OCI-LY7 (cell line): ENCODE measurements around the gene MLYCD.

Source experiments
- CTCF ChIP-seq: fragments of 200-600 bp; sonication (generic); conservative IDR thresholded peaks from 2 replicates; pipeline ENCODE4 v1.5.1; 2014; ENCODE audit warnings: mild to moderate bottlenecking, antibody characterized with exemption, low read length, moderate library complexity, mixed read lengths
- EZH2phosphoT487 ChIP-seq: fragments of 200-600 bp; sonication (generic); IDR thresholded peaks from 2 replicates; pipeline ENCODE4 v1.6.1; 2018; ENCODE audit warnings: low read depth, borderline replicate concordance, mild to moderate bottlenecking, mixed run types, antibody characterized with exemption, low read length, moderate library complexity, mixed read lengths

GRCh38 chr16:83975590-83976260, 76.8 kb downstream of the MLYCD start:
- TF ChIP-seq CTCF (no peak), EZH2phosphoT487 (no peak)
